ENCODE measurements around the gene FSHB.

DNA sequence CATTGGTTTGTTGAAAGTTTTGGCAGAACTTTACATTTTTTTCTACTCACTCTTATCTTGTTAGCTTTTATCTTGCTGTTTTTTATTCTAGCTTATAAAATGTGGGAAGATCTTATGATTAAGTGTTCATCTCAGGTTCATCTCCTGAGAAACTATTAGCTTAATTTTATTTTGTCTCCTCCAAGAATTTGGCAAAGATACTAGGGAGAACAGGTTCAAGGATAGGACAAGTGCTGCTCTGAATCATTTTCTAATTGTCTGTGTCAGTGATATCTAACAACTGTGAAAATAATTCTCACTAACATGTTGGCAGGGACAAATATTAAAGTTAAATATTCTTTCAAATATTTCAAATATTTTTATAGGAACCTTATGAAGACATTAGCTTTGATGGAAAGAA lies 38.2 kb upstream of the FSHB start:
- TF ChIP-seq, protein P1, sequence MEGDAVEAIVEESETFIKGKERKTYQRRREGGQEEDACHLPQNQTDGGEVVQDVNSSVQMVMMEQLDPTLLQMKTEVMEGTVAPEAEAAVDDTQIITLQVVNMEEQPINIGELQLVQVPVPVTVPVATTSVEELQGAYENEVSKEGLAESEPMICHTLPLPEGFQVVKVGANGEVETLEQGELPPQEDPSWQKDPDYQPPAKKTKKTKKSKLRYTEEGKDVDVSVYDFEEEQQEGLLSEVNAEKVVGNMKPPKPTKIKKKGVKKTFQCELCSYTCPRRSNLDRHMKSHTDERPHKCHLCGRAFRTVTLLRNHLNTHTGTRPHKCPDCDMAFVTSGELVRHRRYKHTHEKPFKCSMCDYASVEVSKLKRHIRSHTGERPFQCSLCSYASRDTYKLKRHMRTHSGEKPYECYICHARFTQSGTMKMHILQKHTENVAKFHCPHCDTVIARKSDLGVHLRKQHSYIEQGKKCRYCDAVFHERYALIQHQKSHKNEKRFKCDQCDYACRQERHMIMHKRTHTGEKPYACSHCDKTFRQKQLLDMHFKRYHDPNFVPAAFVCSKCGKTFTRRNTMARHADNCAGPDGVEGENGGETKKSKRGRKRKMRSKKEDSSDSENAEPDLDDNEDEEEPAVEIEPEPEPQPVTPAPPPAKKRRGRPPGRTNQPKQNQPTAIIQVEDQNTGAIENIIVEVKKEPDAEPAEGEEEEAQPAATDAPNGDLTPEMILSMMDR (IDR thresholded peaks at IDR 0.05), result no peak
- no peak for TF ChIP-seq ZFX (IDR thresholded peaks at IDR 0.05; ENCODE audit: borderline replicate concordance)
